ENCODE data around the gene ELF3.
"Not testable (repeated sequence)": the region's sequence is repeated elsewhere in the genome, so short reads cannot be mapped to it uniquely, and the experiment has no call there.

ELF3 gene

DNA sequence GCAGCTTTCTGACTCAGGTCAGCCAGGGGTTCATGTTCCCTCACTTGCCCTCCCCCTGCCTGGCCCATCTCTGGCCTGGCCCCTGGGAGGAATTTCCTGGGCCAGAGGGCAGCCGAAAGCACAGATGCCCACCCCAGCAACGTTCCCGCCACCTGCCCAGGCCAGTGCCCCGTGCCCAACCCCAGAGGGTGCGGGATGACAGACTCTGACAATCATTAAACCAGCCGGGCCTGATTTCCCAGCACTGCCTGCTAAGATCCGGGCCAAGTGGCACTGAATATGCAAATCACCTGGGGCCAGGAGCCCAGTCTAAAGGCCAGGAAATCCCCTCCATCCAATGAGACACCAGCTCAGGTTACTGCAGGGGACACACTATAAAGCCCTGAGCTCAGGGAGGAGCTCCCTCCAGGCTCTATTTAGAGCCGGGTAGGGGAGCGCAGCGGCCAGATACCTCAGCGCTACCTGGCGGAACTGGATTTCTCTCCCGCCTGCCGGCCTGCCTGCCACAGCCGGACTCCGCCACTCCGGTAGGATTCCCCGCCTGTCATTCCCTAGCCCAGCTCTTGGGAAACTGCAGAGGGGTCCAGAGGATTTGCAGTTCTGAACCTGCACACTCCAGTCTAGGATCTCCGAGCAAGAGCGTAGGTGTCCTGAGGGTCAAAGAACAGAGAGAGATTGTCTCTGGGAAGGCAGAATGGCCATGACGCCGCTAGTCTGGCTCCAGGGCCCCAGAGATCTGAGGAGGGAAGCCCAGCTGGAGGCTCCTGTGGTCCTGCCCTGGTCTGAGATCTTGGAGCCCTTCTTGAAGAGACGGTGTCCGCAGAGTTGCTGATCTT is at the start of gene ELF3:
TSS of gene ELF3 (plus strand) at position 408 of the 836 bp plus-strand sequence. CDS start 550 bp downstream, outside the sequence.
- no peak for TF ChIP-seq POLR2A (IDR thresholded peaks at IDR 0.05; ENCODE audit: low read depth, low read length)
- FAIRE-seq (no peak), DNase-seq (ENCODE audit: insufficient read length, low spot score) (no peak)

GRCh38 chr1:201962382-201962781 is 48.0 kb upstream of the ELF3 start:
- not testable (repeated sequence) for FAIRE-seq; DNase-seq (ENCODE audit: insufficient read length, low spot score)

GRCh38 chr1:201964261-201964660 is 46.1 kb upstream of the ELF3 start:
- FAIRE-seq (no peak), DNase-seq (ENCODE audit: insufficient read length, low spot score) (no peak)
- no peak for TF ChIP-seq POLR2A (IDR thresholded peaks at IDR 0.05; ENCODE audit: low read depth, low read length)

DNA sequence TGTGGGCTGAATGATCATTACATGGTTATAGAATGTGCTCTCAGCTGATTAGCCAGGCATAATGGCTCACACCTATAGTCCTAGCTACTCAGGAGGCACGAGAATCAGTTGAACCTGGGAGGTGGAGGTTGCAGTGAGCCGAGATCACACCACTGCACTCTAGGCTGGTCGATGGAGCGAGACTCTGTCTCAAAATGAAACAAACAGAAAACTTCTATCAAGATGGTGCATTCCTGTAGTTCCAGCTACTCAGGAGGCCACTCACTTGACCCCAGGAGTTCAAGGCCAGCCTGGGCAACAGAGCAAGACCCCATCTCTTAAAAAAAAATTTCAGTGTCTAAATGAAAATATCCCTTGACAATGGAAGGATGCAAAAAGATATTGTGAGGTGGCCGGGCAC is 44.2 kb upstream of the ELF3 start:
- DNase-seq (ENCODE audit: insufficient read length, low spot score) (no peak), FAIRE-seq (no peak)
- no peak for TF ChIP-seq POLR2A (IDR thresholded peaks at IDR 0.05; ENCODE audit: low read depth, low read length)

- no peak for FAIRE-seq
- DNase-seq (ENCODE audit: insufficient read length, low spot score): no peak
- no peak for TF ChIP-seq POLR2A (IDR thresholded peaks at IDR 0.05; ENCODE audit: low read depth, low read length)
These were observed 42.0 kb upstream of the ELF3 start for GRCh38 chr1:201968202-201968925.

GRCh38 chr1:201970334-201971159 is 39.8 kb upstream of the ELF3 start:
- TF ChIP-seq POLR2A (IDR thresholded peaks at IDR 0.05; ENCODE audit: low read depth, low read length): no peak
- FAIRE-seq (peak; percentile 27), DNase-seq (ENCODE audit: insufficient read length, low spot score) (no peak)

DNA sequence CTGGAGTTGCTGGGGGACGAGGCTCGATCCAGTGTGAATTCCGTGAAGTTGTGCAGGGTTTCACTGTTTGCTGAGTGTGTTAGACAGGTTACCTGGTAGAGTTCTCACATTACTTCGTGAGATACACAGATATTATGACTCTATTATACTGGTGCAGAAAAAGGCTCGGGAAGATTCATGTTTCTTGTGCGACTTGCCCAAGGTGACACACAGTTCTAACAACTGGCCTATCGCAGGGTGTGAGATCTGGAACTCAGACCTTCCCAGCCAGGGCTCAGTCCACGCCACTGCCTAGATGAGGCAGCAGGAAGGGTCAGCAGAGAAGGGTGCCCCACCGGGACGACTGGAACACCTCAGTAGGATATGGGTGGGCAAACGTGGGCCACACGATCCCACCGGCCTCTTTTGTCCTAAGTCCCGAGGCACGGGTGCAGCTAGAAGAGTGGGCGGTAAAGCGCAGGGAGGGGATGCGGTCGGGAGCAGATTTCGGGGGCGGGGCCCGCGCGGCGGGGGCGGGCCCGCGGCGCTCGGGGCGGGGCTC is 28.2 kb upstream of the ELF3 start:
- TF ChIP-seq POLR2A (IDR thresholded peaks at IDR 0.05; ENCODE audit: low read depth, low read length): no peak
- peak; percentile 76 for DNase-seq (ENCODE audit: insufficient read length, low spot score)
- FAIRE-seq: no peak

- peak; percentile 91 for TF ChIP-seq POLR2A (IDR thresholded peaks at IDR 0.05; ENCODE audit: low read depth, low read length)
- DNase-seq (ENCODE audit: insufficient read length, low spot score) (peak; percentile 92), FAIRE-seq (no peak)
These were observed 27.6 kb upstream of the ELF3 start, which contains the start of gene RNPEP for GRCh38 chr1:201982623-201983379. RNPEP (plus strand) TSS chr1:201982648; CDS start chr1:201982667, 19 bp downstream.

DNA sequence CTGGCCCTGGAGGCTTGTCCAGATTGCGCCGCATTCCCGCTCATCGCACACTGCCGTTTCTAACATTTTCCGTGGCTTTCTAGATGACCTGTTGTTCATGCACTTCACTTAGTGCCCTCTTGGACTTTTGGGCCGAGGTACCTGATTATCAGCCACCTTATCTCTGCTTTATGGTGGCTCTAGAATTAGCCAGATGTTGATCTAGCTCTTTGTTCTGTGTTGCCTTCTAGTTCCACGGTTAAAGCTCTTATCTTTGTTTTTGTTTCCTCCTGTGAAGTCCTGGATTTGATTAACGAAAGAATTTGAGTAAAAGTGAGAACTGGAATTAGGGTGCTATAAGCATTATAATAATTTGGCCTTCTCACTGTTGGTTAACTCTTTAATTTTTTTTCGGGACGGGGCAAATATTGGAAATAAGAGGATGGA is 27.0 kb upstream of the ELF3 start:
- TF ChIP-seq POLR2A (IDR thresholded peaks at IDR 0.05; ENCODE audit: low read depth, low read length): no peak
- no peak for FAIRE-seq

GRCh38 chr1:201984446-201984845 is 25.9 kb upstream of the ELF3 start:
- TF ChIP-seq POLR2A (IDR thresholded peaks at IDR 0.05; ENCODE audit: low read depth, low read length): no peak
- DNase-seq (ENCODE audit: insufficient read length, low spot score) (no peak), FAIRE-seq (no peak)

More for the DNA sequence above, 27.0 kb upstream of the ELF3 start:
- no peak for DNase-seq (ENCODE audit: insufficient read length, low spot score)

- FAIRE-seq (no peak), DNase-seq (ENCODE audit: insufficient read length, low spot score) (no peak)
- no peak for TF ChIP-seq POLR2A (IDR thresholded peaks at IDR 0.05; ENCODE audit: low read depth, low read length)
These were observed 25.0 kb upstream of the ELF3 start for GRCh38 chr1:201985355-201985754.

DNA sequence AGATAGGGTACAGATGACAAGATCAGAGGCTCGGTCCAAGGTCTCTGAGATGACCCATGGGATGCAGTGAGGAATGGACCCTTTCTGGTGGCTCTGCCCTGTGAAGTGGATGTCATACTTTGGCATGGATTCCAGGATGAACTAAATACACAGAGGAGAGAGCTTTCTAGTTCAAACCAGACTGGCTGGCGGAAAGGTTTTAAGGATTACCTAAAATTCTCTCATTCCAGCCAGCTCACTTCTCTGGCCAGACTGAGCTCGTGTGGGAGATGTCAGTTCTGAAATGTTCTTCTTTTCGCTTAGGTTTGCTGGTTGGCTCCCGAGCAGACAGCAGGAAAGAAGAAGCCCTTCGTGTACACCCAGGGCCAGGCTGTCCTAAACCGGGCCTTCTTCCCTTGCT is 21.8 kb upstream of the ELF3 start:
- no peak for TF ChIP-seq POLR2A (IDR thresholded peaks at IDR 0.05; ENCODE audit: low read depth, low read length)
- DNase-seq (ENCODE audit: insufficient read length, low spot score): no peak
- FAIRE-seq: no peak
